K562 (cell line): ENCODE results near the gene CHD6. TPM values are rescaled to one million over a fixed set of nuclear protein-coding genes. Genes with fewer than 3 reads are reported as not detected.
A peak's percentile ranks its signal among the peaks of the same experiment; 100 is the strongest.

Source experiments
- ATAC-seq: fragments of 200-7000 bp; cut with Tn5 transposase; 3 replicates; pipeline ENCODE4 v1.9.1; 2020; ENCODE audit warnings: moderate library complexity
- BruUV-seq: library from RNA; stranded (reverse); fragments of 400-500 nt; replicated peaks from 2 replicates; lab custom pipeline; 2021; lab: Mats Ljungman, UMichigan
- CTCF ChIA-PET: fragments of 300-600 bp; formaldehyde crosslinking; extraction: SDS; loops from one replicate; lab custom pipeline; 2021; ENCODE audit warnings: low intra/inter-chr PET ratio; lab: Yijun Ruan, JAX
- POLR2A ChIA-PET: fragments of 300-600, 350-650 bp; sonication (Branson Sonifier 250); formaldehyde crosslinking; extraction: SDS; loops from one replicate; lab custom pipeline; 2021; ENCODE audit warnings: antibody characterized with exemption, inconsistent platforms; lab: Yijun Ruan, JAX
- DNase-seq, 4 experiments: peaks; one replicate each; pipeline versions ENCODE4 v3.0.0 to v3.0.0-alpha.2; 2011 to 2018; ENCODE audit warnings: low spot score in 3 of 4, mixed read lengths in 3 of 4; ENCODE audit errors: extremely low read depth in 1 of 4
- FAIRE-seq: peaks from 2 replicates; lab custom pipeline; 2011; peaks lifted over from hg19 to GRCh38; lab: Jason Lieb, UNC
- H2AFZ ChIP-seq: 2 replicates; pipeline ENCODE4 v1.6.0; 2011; ENCODE audit warnings: low read depth, low read length, control low read depth, inconsistent platforms
- H3K27ac ChIP-seq: fragments of 200-600 bp; 3 replicates; pipeline ENCODE4 v1.8.0; 2011; ENCODE audit warnings: low read depth, mild to moderate bottlenecking, control low read depth, inconsistent platforms, low read length, moderate library complexity, mixed read lengths; ENCODE audit errors: extremely low read depth
- H3K27me3 ChIP-seq, 2 experiments: fragments of 300-600 bp in 1 of 2; 2 replicates in 1 of 2; 3 replicates in 1 of 2; pipeline versions ENCODE4 v1.6.0 to v1.8.0; 2011; ENCODE audit warnings: inconsistent platforms in 2 of 2, low read length in 2 of 2, mild to moderate bottlenecking in 1 of 2, mixed read lengths in 1 of 2, moderate library complexity in 1 of 2; ENCODE audit not compliant: control insufficient read depth in 2 of 2, insufficient read depth in 2 of 2
- H3K36me3 ChIP-seq: fragments of 300-600 bp; 3 replicates; pipeline ENCODE4 v1.8.0; 2011; ENCODE audit warnings: mild to moderate bottlenecking, low read length, inconsistent platforms; ENCODE audit not compliant: control insufficient read depth, insufficient read depth
- H3K4me1 ChIP-seq, 2 experiments: fragments of 200-600 bp in 1 of 2; replicated peaks in 1 of 2; 2 replicates in 1 of 2; 3 replicates in 1 of 2; pipeline versions ENCODE4 v1.5.1 to v1.8.0; 2011; ENCODE audit warnings: inconsistent platforms in 2 of 2, low read length in 2 of 2, mild to moderate bottlenecking in 1 of 2, mixed read lengths in 1 of 2, moderate library complexity in 1 of 2; ENCODE audit not compliant: control insufficient read depth in 2 of 2, insufficient read depth in 2 of 2
- H3K4me2 ChIP-seq: 2 replicates; pipeline ENCODE4 v1.6.1; 2011; ENCODE audit warnings: low read length, control low read depth, inconsistent platforms, mixed read lengths; ENCODE audit not compliant: insufficient read depth
- H3K4me3 ChIP-seq: fragments of 200-600 bp; sonication (generic), shearing (Covaris generic); 2 replicates; pipeline ENCODE4 v1.5.1; 2016; ENCODE audit warnings: control low read depth, inconsistent platforms
- H3K79me2 ChIP-seq: fragments of 200-600 bp; 3 replicates; pipeline ENCODE4 v1.8.0; 2011; ENCODE audit warnings: low read length, inconsistent platforms; ENCODE audit not compliant: control insufficient read depth, insufficient read depth
- H3K9ac ChIP-seq, 2 experiments: 2 replicates each; pipeline versions ENCODE4 v1.6.0 to v1.6.1; 2011; ENCODE audit warnings: low read depth in 2 of 2, low read length in 2 of 2, control low read depth in 1 of 2, inconsistent platforms in 1 of 2, mild to moderate bottlenecking in 1 of 2, mixed read lengths in 1 of 2; ENCODE audit not compliant: insufficient read depth in 1 of 2
- H3K9me1 ChIP-seq: one replicate; pipeline ENCODE4 v1.6.0; 2011; ENCODE audit warnings: inconsistent platforms, mild to moderate bottlenecking, low read length, moderate library complexity; ENCODE audit not compliant: control insufficient read depth, insufficient read depth
- H3K9me3 ChIP-seq: replicated peaks from 2 replicates; pipeline ENCODE4 v1.5.1; 2011; ENCODE audit warnings: low read depth, low read length, inconsistent platforms; ENCODE audit not compliant: control insufficient read depth, insufficient read depth
- H4K20me1 ChIP-seq: replicated peaks from 2 replicates; pipeline ENCODE4 v1.6.1; 2011; ENCODE audit warnings: low read length, inconsistent platforms, mixed read lengths; ENCODE audit not compliant: control insufficient read depth, insufficient read depth
- SPI1 ChIP-seq: IDR thresholded peaks from 2 replicates; pipeline ENCODE4 v1.6.1; 2011; ENCODE audit warnings: low read depth, low read length, control low read depth, borderline replicate concordance
- ZBTB49 ChIP-seq: sonication (generic); formaldehyde crosslinking; IDR thresholded peaks from 2 replicates; pipeline ENCODE4 v1.8.0; 2022; ENCODE audit warnings: missing genetic modification reagents, mild to moderate bottlenecking, borderline replicate concordance
- WGBS: fragments of 100-300 bp; shearing (Covaris generic); methylation state at CpG from one replicate; pipeline ENCODE4 v1.1.6; 2016; ENCODE audit warnings: low coverage, mixed read lengths; ENCODE audit not compliant: insufficient coverage; ENCODE audit errors: missing lambda C conversion rate; 5-methylcytosine and 5-hydroxymethylcytosine counted together
- in situ Hi-C: fragments of 300-500 bp; cut with MboI; formaldehyde crosslinking; loops from 4 replicates; pipeline ENCODE4 v1.15.0; 2018; ENCODE audit warnings: inconsistent platforms, mixed read lengths
- intact Hi-C: fragments of 100-400 bp; cut with micrococcal nuclease; formaldehyde crosslinking; loops from 2 replicates; pipeline ENCODE4 v1.14.2; 2022
- polyA plus RNA-seq, 8 experiments: library from polyadenylated mRNA; depleted of rRNA in 4 of 8; stranded (reverse) in 5 of 8; unstranded in 3 of 8; fragments of >200 nt; fragmentation: Nextera tagmentation in 2 of 8; fragmentation: Illumina TruSeq in 1 of 8; extraction: Ambion mirVana in 2 of 8; extraction: Trizol in 1 of 8; gene quantifications; 2 replicates each; pipeline versions ENCODE4 v1.2.1 to v1.2.3, GENCODE V29; 2011 to 2014; ENCODE audit warnings: inconsistent platforms in 1 of 8, missing spikeins in 1 of 8
- total RNA-seq, 7 experiments: library from RNA; depleted of rRNA in 6 of 7; stranded (reverse); fragments of >200 nt in 6 of 7; fragmentation: Illumina TruSeq in 2 of 7; extraction: Trizol in 2 of 7; gene quantifications; 2 replicates each; pipeline versions ENCODE4 v1.2.1 to v1.2.3, GENCODE V29; 2011 to 2021; ENCODE audit warnings: low replicate concordance in 1 of 7
- TF ChIP-seq, protein P1 (sequence below): fragments of 450-650 bp; IDR thresholded peaks from 2 replicates; pipeline ENCODE4 v1.6.1; 2016
- TF ChIP-seq, protein P2 (sequence below): fragments of 200-800 bp; sonication (Bioruptor generic); IDR thresholded peaks from 2 replicates; pipeline ENCODE4 v1.6.1; 2017; ENCODE audit warnings: missing genetic modification characterization, missing compliant biosample characterization

Gene CHD6
- total and polyA plus RNA-seq, 9 of the 15 experiments (the other 6 are each of a cell fraction or from before 2014, with no cell fraction given), result 3.9 to 24.2 (median 12.8) TPM

DNA sequence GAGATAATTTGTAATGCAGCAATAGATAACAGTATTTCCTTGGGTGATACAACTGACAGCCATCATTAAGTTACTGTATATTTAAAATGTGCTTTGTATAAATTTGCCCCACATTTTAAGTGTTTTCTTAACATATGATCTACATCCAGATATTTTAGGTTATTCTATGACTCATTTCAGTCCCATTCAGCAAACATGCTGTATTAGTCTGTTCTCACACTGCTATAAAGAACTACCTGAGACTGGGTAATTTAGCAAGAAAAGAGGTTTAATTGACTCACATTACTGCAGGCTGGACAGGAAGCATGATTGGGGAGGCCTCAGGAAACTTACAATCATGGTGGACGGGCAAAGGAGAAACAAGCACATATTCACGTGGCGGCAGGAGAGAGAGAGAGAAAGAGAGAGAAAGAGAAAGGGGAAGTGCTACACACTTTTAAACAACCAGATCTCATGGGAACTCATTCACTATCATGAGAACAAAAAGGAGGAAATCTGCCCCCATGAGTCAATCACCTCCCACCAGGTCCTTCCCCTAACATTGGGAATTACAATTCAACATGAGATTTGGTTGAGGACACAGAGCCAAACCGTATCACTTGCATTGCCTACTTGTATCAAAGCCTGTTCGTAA is 9.6 kb upstream of the CHD6 start:
- no peaks in the 10 kb centered on the region for H4K20me1 ChIP-seq
- intact Hi-C loops, result no loop called here
- H3K27me3 ChIP-seq, result no peaks in the 10 kb centered on the region
- peaks cover 0 to 3% of the 10 kb centered on the region in 2 experiments; a peak in 1 of 5 replicates for H3K4me1 ChIP-seq
- no peaks in the 10 kb centered on the region for H3K9me3 ChIP-seq
- DNase-seq (no peak), FAIRE-seq (no peak), ATAC-seq (no peak)
- H3K4me3 ChIP-seq, result no peak overlapping the region
- no peak overlapping the region for H3K9ac ChIP-seq
- CTCF ChIA-PET, result no interaction called here
- TF ChIP-seq, protein P1, sequence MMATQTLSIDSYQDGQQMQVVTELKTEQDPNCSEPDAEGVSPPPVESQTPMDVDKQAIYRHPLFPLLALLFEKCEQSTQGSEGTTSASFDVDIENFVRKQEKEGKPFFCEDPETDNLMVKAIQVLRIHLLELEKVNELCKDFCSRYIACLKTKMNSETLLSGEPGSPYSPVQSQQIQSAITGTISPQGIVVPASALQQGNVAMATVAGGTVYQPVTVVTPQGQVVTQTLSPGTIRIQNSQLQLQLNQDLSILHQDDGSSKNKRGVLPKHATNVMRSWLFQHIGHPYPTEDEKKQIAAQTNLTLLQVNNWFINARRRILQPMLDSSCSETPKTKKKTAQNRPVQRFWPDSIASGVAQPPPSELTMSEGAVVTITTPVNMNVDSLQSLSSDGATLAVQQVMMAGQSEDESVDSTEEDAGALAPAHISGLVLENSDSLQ, result peak; percentile 15; the same call in 1 of the 2 replicates
- TF ChIP-seq SPI1, result peak; percentile 83
- TF ChIP-seq, protein P2, sequence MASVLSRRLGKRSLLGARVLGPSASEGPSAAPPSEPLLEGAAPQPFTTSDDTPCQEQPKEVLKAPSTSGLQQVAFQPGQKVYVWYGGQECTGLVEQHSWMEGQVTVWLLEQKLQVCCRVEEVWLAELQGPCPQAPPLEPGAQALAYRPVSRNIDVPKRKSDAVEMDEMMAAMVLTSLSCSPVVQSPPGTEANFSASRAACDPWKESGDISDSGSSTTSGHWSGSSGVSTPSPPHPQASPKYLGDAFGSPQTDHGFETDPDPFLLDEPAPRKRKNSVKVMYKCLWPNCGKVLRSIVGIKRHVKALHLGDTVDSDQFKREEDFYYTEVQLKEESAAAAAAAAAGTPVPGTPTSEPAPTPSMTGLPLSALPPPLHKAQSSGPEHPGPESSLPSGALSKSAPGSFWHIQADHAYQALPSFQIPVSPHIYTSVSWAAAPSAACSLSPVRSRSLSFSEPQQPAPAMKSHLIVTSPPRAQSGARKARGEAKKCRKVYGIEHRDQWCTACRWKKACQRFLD (CRISPR knock-in tag), result no peak
- TF ChIP-seq ZBTB49 (CRISPR knock-in tag), result no peak
- H3K36me3 ChIP-seq, result no peaks in the 10 kb centered on the region
- H3K79me2 ChIP-seq, result no peaks in the 10 kb centered on the region
- no TSS peak for BruUV-seq
- WGBS, result 36% methylated on average over 5 of the region's 5 CpGs
- H2AFZ ChIP-seq, result peak overlapping the region; percentile 33; the same call in 1 of the 2 replicates
- no peak overlapping the region for H3K4me2 ChIP-seq
- no peaks in the 10 kb centered on the region for H3K9me1 ChIP-seq
- H3K27ac ChIP-seq, result no peak overlapping the region
- in situ Hi-C loops, result no loop called here
- POLR2A ChIA-PET, result interaction anchor here (1.0 kb wide), 1 partner anchor 13 kb away, joined by 3 read pairs; no protein-coding TSS in a partner anchor
